Erythroblast (primary cell): ENCODE results near the gene SWT1.
"Not testable (repeated sequence)": the region's sequence is repeated elsewhere in the genome, so short reads cannot be mapped to it uniquely, and the experiment has no call there.

Experiments used
- DNase-seq, 2 experiments: peaks; one replicate each; lab custom pipeline; 2025; lab: John Stamatoyannopoulos, UW
- GATA1 ChIP-seq: IDR thresholded peaks from 2 replicates; pipeline ENCODE4 v1.6.1; 2011; ENCODE audit warnings: low read depth, mild to moderate bottlenecking, control low read depth, low read length, moderate library complexity
- POLR2A ChIP-seq: IDR thresholded peaks from 2 replicates; pipeline ENCODE4 v1.6.1; 2011; ENCODE audit warnings: mild to moderate bottlenecking, low read length

The SWT1 gene

DNA sequence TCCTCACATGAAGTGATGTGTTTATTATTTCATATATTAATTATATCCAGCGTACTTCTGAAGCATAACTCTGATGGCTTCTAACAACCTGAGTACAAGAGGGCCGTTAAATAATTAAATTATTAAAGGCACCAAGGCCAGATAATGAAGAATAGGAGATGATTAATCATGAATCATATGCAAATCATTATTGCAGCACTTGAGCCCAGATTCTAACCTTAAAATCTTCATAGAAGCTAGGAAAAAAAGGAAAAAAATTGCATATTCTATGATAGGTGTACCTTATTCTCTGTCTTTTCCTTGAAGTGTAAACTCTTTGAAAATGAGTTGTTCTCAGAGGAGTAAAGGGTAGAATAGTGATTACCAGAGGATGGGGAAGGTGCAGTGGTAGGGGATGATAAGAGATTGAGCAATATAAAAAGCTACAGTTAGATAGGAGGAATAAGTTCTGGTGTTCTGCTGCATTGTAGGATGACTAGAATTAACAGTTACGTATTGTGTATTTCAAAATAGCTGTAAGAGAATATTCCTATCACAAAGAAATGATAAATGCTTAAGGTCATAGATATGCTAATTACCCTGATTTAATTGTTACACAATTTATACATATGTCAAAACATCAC lies 51.1 kb downstream of the SWT1 start:
- TF ChIP-seq GATA1 = no peak
- no peak for TF ChIP-seq POLR2A
- peak; percentile 56 to 79 for DNase-seq

DNA sequence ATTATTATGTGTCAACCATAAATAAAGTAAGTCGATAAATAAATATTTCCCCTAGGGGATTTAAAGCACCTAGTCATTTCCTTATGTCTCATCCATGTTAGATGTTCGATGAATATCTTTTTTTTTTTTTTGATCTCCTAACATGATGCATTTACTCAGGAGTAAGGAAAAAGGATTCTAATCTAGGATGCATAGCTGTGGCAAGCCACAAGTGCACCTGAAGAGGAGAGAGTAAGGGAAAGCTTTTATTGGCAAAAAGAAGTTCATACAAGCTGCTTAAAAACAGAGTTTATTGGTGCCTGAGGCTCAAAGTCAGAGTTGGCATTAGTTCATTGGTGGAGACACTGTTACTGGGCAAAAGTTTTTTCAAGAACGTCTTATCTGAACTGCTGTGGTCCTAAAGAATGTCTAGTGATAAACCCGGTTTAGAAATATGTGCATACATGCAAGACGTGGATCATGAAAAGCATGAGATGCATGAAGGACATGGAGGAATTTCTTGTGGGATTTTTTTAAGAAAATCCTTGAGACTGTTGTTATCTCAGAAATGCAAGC lies 51.7 kb downstream of the SWT1 start:
- no peak for TF ChIP-seq POLR2A
- TF ChIP-seq GATA1 = no peak
- peak; percentile 40 to 68 for DNase-seq

DNA sequence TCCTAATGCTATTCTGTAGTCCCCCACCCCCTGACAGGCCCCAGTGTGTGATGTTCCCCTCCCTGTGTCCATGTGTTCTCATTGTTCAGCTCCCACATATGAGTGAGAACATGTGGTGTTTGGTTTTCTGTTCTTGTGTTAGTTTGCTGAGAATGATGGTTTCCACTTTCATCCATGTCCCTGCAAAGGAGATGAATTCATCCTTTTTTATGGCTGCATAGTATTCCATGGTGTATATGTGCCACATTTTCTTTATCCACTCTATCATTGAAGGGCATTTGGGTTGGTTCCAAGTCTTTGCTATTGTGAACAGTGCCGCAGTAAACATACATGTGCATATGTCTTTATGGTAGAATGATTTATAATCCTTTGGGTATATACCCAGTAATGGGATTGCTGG lies 52.4 kb downstream of the SWT1 start:
- DNase-seq = not testable (repeated sequence)

DNA sequence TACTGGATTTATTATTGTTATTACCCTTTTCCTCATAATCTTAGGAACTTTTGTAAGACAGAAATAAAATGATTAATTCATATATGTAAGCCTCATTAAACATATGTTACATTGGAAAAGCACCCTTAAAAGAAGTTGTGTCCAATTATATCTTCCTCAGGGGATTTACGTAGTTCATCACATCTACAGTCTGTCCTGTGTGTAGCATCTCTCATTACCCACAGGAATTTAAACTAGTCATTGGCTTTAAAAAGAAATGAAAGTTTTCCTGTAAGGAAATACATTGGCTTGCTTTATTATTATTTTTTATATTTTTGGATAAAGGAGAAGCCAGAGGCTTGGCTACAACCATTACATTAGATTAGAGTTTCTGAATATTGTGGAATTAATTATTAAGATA lies 56.1 kb downstream of the SWT1 start:
- DNase-seq = no peak
- no peak for TF ChIP-seq POLR2A

DNA sequence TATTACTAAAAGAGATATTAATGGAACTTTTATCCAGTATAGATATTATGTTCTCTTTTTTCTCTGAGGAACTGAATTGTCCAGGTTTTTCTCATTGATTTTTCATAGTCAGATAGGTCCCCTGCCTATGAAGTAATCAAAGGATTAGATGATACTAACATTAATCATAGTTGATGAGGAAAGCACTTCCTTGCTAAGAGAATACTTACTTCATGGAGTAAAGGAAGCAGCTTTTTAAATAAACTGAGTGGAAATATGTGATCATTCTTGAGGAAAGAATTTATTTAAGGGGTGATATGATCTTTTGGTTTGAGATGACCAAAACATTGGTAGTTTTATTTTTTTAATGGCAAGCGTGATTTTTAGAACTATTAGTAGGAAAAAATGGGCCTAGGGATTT lies 58.9 kb downstream of the SWT1 start:
- no peak for DNase-seq
- no peak for TF ChIP-seq GATA1

DNA sequence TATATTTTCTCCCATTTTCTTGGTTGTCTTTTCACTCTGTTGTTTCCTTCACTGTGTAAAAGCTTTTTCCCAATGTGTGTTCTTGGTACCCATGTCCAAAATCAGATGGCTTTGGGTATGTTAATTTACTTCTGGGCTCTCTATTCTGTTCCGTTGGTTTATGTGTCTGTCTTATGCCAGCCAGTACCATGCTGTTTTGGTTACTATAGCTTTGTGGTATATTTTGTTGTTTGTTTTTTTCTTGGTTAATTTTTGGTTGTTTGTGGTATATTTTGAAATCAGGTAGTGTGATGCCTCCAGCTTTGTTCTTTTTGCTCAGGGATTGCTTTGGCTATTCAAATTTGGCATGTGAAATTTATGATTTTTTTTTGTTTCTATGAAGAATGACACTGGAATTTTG lies 67.2 kb downstream of the SWT1 start:
- no peak for DNase-seq
- TF ChIP-seq GATA1 (no peak), POLR2A (no peak)

DNA sequence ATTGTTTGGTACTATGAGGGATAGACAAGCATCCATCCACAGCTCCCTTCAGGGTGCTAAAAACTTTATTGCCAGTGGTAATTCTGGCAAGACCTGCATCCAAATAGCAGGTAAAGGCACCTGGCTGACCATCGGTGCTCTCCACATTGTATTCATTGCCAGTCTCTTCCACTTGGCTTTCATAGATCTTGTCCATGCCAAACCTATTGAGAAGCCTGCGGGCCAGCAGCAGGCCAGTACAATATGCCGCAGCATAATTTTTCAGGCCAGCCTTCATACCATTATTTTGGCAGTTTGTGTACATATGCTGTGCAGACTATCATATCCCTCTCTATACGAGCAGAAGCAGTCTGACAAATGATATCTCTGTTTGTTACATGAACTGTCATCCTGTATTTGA lies 70.2 kb downstream of the SWT1 start:
- no peak for DNase-seq
- no peak for TF ChIP-seq GATA1
- TF ChIP-seq POLR2A = no peak

DNA sequence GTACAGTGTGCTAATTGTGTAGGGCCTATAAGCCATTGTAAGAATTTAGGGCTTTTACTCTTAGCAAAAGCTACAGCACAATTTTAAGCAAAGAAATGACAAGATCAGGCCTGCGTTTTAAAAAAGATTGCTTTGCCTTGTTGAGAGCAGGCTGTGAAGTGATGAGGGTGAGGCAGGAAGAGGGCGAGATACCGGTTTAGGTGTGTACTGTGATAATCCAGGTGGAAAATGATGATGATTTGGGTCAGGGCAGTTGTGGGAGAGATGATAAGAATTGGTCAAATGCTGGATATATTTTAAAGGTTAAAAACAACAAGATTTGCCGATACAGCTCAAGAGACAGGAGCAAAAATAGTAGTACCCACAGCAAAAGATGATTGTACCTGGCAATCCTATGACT lies 72.0 kb downstream of the SWT1 start:
- DNase-seq = no peak
- TF ChIP-seq POLR2A (no peak), GATA1 (no peak)

DNA sequence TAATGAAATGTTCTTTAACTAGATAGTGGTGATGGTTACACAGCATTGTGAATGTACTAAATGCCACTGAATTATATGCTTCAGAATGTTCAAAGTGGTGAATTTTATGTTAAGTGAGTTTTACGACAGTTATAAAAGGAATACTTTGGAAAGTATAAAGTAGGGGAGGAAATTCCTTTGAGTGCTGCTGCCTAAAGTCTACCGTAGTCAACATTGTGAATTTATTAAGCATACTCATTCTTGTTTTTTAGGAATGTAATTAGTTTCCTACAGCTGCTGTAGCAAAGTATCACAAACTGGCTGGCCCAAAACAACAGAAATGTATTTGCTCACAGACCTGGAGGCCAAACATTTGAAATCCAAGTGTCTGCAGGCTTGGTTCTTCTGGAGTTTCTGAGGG lies 73.0 kb downstream of the SWT1 start:
- no peak for TF ChIP-seq POLR2A
- TF ChIP-seq GATA1 = no peak
- no peak for DNase-seq

DNA sequence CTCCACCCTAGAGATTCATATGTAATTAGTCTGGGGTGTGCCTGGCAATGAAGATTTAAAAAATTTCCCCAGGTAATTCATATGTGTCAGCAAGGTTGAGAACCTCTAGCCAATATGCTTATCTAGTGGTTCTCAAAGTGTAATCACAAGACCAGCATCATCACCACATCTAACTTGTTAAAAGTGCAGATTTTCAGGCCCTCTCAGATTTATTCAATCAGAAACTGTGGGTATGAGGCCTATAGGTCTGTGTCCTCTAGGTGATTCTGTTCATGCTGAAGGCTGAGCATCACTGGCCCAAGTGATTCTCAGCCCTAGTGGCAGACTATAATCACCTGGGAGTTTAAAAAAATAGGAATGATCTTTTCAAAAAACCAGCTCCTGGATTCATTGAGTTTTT lies 75.9 kb downstream of the SWT1 start:
- no peak for DNase-seq

DNA sequence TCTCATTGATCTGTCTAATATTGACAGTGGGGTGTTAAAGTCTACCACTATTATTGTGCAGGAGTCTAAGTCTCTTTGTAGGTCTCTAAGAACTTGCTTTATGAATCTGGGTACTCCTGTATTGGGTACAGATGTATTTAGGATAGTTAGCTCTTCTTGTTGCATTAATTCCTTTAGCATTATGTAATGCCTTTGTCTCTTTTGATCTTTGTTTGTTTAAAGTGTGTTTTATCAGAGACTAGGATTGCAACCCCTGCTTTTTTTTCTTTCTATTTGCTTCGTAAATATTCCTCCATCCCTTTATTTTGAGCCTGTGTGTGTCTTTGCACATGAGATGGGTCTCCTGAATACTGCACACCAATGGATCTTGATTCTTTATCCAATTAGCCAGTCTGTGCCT lies 77.2 kb downstream of the SWT1 start:
- not testable (repeated sequence) for DNase-seq

More for the DNA sequence above, 75.9 kb downstream of the SWT1 start:
- TF ChIP-seq POLR2A = no peak

DNA sequence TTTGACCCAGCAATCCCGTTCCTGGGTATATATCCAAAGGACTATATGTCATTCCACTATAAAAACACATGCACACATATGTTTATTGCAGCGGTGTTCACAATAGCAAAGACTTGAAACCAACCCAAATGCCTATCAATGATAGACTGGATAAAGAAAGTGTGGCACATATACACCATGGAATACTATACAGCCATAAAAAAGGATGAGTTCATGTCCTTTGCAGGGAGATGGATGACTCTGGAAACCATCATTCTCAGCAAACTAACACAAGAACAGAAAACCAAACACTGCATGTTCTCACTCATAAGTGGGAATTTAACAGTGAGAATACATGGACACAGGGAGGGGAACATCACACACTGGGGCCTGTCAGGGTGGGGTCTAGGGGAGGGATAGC lies 80.2 kb downstream of the SWT1 start:
- not testable (repeated sequence) for DNase-seq

DNA sequence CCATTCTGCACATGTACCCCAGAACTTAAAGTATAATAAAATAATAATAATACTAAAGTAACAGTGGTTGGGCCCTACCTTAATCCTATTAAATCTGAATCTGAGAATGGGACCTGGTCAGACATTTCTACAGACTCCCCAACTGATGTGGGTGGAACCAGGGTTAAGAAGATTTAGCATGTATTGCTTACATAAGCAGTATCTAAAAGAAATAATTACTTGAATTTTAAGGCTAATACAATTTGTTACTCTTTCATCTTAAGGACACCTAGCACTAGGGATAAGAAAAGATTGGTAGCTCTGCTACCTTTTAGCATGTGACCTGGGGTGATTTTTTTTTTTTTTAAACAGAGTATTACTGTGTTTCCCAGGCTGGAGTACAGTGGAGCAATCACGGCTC lies 80.7 kb downstream of the SWT1 start:
- TF ChIP-seq POLR2A (no peak), GATA1 (no peak)
- no peak for DNase-seq

DNA sequence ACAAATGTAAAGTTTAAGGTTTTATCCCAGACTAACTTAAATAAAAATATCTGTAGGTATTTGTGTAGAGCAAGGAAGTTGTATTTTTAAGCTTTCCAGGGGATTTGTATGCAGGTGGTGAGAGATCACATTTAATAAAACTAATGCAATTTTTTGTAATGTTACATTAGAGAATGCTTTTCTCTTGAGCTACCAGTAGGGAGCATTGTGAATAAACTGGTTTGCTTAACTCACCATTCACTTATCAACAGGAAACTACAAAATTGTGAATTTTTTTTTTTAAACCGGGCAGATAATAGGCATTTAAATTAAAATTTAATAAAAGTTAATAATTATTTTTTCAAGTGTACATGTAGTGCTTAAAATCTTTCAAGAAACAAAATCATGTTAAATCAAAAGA lies 81.5 kb downstream of the SWT1 start:
- peak; percentile 39 to 48 for DNase-seq
- no peak for TF ChIP-seq POLR2A

DNA sequence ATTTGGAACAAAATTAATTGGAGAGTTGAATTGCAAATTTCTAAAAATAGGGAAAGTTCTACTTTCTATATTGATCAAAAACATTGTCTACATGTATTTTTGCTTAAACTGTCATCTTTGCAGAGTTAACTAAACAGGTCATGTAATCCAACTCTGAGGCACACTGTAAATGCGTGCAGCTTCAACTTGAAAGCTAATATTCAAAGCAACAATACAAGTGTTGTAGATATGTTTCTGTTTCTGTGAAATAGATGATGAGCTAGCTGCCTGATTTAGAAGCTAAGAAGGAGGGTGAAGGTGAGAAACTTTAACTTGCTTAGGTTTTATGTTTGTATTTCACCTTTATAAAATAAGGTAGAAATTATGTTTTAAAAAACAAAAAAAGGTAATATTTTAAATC lies 82.9 kb downstream of the SWT1 start:
- TF ChIP-seq GATA1 (no peak), POLR2A (no peak)

DNA sequence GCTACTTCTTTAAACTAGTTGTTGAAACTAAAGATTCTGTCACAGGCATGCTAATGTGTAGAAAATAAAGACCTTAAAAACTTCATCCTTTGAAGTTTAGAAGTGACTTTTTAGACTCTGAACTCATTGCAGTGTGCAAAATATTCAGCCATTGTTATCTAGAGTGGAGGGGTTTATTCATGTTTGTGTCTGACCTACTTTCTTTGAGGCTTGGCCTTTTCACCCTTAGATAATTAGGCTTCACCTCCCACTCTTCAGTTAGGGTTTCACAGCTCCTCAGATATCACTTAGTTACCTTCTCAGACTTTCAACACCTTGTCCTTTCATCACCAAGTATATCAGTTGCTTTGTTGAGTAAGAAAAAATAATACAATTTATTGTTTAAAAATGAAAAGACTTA lies 84.2 kb downstream of the SWT1 start:
- TF ChIP-seq GATA1 (no peak), POLR2A (no peak)
- no peak for DNase-seq

More for the DNA sequence above, 82.9 kb downstream of the SWT1 start:
- no peak for DNase-seq
